SK-N-SH (cell line): ENCODE measurements around the gene HMGCS1. TPM values are rescaled to one million over a fixed set of nuclear protein-coding genes. Genes with fewer than 3 reads are reported as not detected.

ENCODE experiments used
- CTCF ChIA-PET: fragments of 300-600, 350-600 bp; formaldehyde crosslinking; extraction: SDS; loops from one replicate; lab custom pipeline; 2021; lab: Yijun Ruan, JAX
- POLR2A ChIA-PET: fragments of 350-600 bp; sonication (Branson Sonifier 250); formaldehyde crosslinking; extraction: SDS; loops from one replicate; lab custom pipeline; 2020; ENCODE audit warnings: antibody characterized with exemption, inconsistent platforms; lab: Yijun Ruan, JAX
- DNase-seq: peaks from one replicate; pipeline ENCODE4 v3.0.0; 2012
- H2AFZ ChIP-seq: fragments of 200-600 bp; sonication (generic); 2 replicates; pipeline ENCODE4 v1.8.1; 2016; ENCODE audit warnings: antibody characterized with exemption, mild to moderate bottlenecking, low read depth
- H3F3A ChIP-seq: fragments of 200-600 bp; sonication (generic); replicated peaks from 2 replicates; pipeline ENCODE3; 2016; ENCODE audit warnings: antibody characterized with exemption, mild to moderate bottlenecking; ENCODE audit not compliant: insufficient read depth
- H3K27ac ChIP-seq, 2 experiments: fragments of 200-500 bp in 1 of 2; fragments of 200-600 bp in 1 of 2; sonication (Bioruptor generic) in 1 of 2; sonication (generic), shearing (Covaris generic) in 1 of 2; 2 replicates each; pipeline versions ENCODE4 v1.5.1 to v1.6.1; 2014 to 2016; ENCODE audit warnings: low read depth in 2 of 2, inconsistent platforms in 1 of 2, low read length in 1 of 2, mild to moderate bottlenecking in 1 of 2, mixed read lengths in 1 of 2
- H3K27me3 ChIP-seq: fragments of 200-600 bp; sonication (generic), shearing (Covaris generic); 2 replicates; pipeline ENCODE4 v1.6.1; 2016; ENCODE audit warnings: mixed run types; ENCODE audit not compliant: insufficient read depth
- H3K36me3 ChIP-seq, 2 experiments: fragments of 200-500 bp in 1 of 2; fragments of 200-600 bp in 1 of 2; sonication (Bioruptor generic) in 1 of 2; sonication (generic) in 1 of 2; replicated peaks in 1 of 2; 2 replicates each; pipeline versions ENCODE3 to v1.5.1; 2014 to 2016; ENCODE audit warnings: low read length in 1 of 2, mild to moderate bottlenecking in 1 of 2; ENCODE audit not compliant: insufficient read depth in 2 of 2, control insufficient read depth in 1 of 2
- H3K4me1 ChIP-seq, 2 experiments: fragments of 200-500 bp in 1 of 2; fragments of 200-600 bp in 1 of 2; sonication (Bioruptor generic) in 1 of 2; sonication (generic), shearing (Covaris generic) in 1 of 2; 2 replicates each; pipeline versions ENCODE4 v1.5.1 to v1.6.1; 2014 to 2016; ENCODE audit warnings: low read depth in 1 of 2, low read length in 1 of 2, mixed run types in 1 of 2; ENCODE audit not compliant: insufficient read depth in 2 of 2, control insufficient read depth in 1 of 2
- H3K4me2 ChIP-seq: fragments of 200-600 bp; sonication (generic), shearing (Covaris generic); 2 replicates; pipeline ENCODE4 v1.6.1; 2017; ENCODE audit warnings: mixed run types
- H3K4me3 ChIP-seq, 2 experiments: fragments of 200-500 bp in 1 of 2; fragments of 200-600 bp in 1 of 2; sonication (Bioruptor generic) in 1 of 2; sonication (generic), shearing (Covaris generic) in 1 of 2; 2 replicates each; pipeline versions ENCODE4 v1.5.1 to v1.8.1; 2014 to 2016; ENCODE audit warnings: low read depth in 2 of 2, inconsistent platforms in 1 of 2, low read length in 1 of 2, mild to moderate bottlenecking in 1 of 2, mixed read lengths in 1 of 2, moderate library complexity in 1 of 2
- H3K79me2 ChIP-seq: fragments of 200-600 bp; sonication (generic); 2 replicates; pipeline ENCODE4 v1.8.1; 2017; ENCODE audit warnings: mild to moderate bottlenecking; ENCODE audit not compliant: insufficient read depth
- H3K9ac ChIP-seq: fragments of 200-600 bp; sonication (generic); 2 replicates; pipeline ENCODE4 v1.6.1; 2017; ENCODE audit warnings: mixed run types
- H3K9me2 ChIP-seq: fragments of 200-600 bp; sonication (generic); 2 replicates; pipeline ENCODE4 v1.6.1; 2017; ENCODE audit warnings: mixed run types
- H3K9me3 ChIP-seq: fragments of 200-600 bp; sonication (generic); 2 replicates; pipeline ENCODE4 v1.6.1; 2017; ENCODE audit warnings: mixed run types, mild to moderate bottlenecking, moderate library complexity
- H4K20me1 ChIP-seq: fragments of 200-600 bp; sonication (generic); 2 replicates; pipeline ENCODE4 v1.6.1; 2017; ENCODE audit warnings: mild to moderate bottlenecking, mixed run types; ENCODE audit not compliant: insufficient read depth
- CHD2 ChIP-seq: fragments of 150-350 bp; IDR thresholded peaks from 2 replicates; pipeline ENCODE4 v1.6.1; 2018; ENCODE audit warnings: low read length; ENCODE audit not compliant: partially characterized antibody
- CTCF ChIP-seq: fragments of 200-600 bp; sonication (generic); IDR thresholded peaks from 2 replicates; pipeline ENCODE4 v1.6.1; 2017; ENCODE audit warnings: antibody characterized with exemption, mild to moderate bottlenecking, moderate library complexity
- FOSL2 ChIP-seq: IDR thresholded peaks from 2 replicates; pipeline ENCODE4 v1.4.0; 2012; ENCODE audit warnings: low read depth, mild to moderate bottlenecking, moderate library complexity, borderline replicate concordance
- JUND ChIP-seq: IDR thresholded peaks from 2 replicates; pipeline ENCODE4 v1.4.0; 2012
- MAX ChIP-seq: IDR thresholded peaks from 2 replicates; pipeline ENCODE4 v1.4.0; 2012; ENCODE audit warnings: low read depth
- MXI1 ChIP-seq: IDR thresholded peaks from 2 replicates; pipeline ENCODE4 v1.6.1; 2012; ENCODE audit warnings: mild to moderate bottlenecking, low read depth, low read length, improper control_type of control experiment
- RAD21 ChIP-seq: IDR thresholded peaks from 2 replicates; pipeline ENCODE4 v1.6.1; 2012; ENCODE audit warnings: mild to moderate bottlenecking, low read length
- RCOR1 ChIP-seq: fragments of 150-350 bp; IDR thresholded peaks from 2 replicates; pipeline ENCODE4 v1.6.1; 2017; ENCODE audit warnings: antibody characterized with exemption, low read length
- REST ChIP-seq: IDR thresholded peaks from 2 replicates; pipeline ENCODE4 v1.6.1; 2012; ENCODE audit warnings: mild to moderate bottlenecking, low read depth, low read length, moderate library complexity
- RFX5 ChIP-seq: IDR thresholded peaks from 2 replicates; pipeline ENCODE4 v1.6.1; 2012; ENCODE audit warnings: mild to moderate bottlenecking, improper control_type of control experiment, low read length
- SIN3A ChIP-seq: IDR thresholded peaks from 2 replicates; pipeline ENCODE4 v1.6.1; 2012; ENCODE audit warnings: low read depth, mild to moderate bottlenecking, low read length, moderate library complexity, borderline replicate concordance
- SMC3 ChIP-seq: IDR thresholded peaks from 2 replicates; pipeline ENCODE4 v1.6.1; 2012; ENCODE audit warnings: low read depth, low read length, improper control_type of control experiment
- TCF12 ChIP-seq: IDR thresholded peaks from 2 replicates; pipeline ENCODE4 v1.4.0; 2012
- ZBTB33 ChIP-seq: IDR thresholded peaks from 2 replicates; pipeline ENCODE4 v1.4.0; 2012; ENCODE audit warnings: low read depth, borderline replicate concordance
- WGBS: methylation state at CpG from one replicate; pipeline ENCODE4 v1.1.6; 2017; ENCODE audit warnings: low lambda C conversion rate; 5-methylcytosine and 5-hydroxymethylcytosine counted together
- polyA plus RNA-seq, 3 experiments: library from polyadenylated mRNA; depleted of rRNA; stranded (reverse); fragments of >200 nt; gene quantifications; 2 replicates each; pipeline ENCODE4 v1.2.3, GENCODE V29; 2012

The HMGCS1 gene
- polyA plus RNA-seq, 1 of the 3 experiments (the other 2 are of a cell fraction), result 8.2 TPM

- CTCF ChIA-PET, result no interaction called here
- no peaks in the 10 kb centered on the region for H3K79me2 ChIP-seq
- no peaks in the 10 kb centered on the region; the same call in 1 of the 2 replicates for H3K27me3 ChIP-seq
- no peaks in the 10 kb centered on the region for H3K9me2 ChIP-seq
- DNase-seq, result no peak
- H3K27ac ChIP-seq, result no peak overlapping the region
- H3K4me2 ChIP-seq, result no peak overlapping the region
- no peak overlapping the region for H2AFZ ChIP-seq
- no peaks in the 10 kb centered on the region for H3F3A ChIP-seq
- H3K9ac ChIP-seq, result no peak overlapping the region
- TF ChIP-seq TCF12 (no peak), SMC3 (no peak), CTCF (no peak), SIN3A (no peak), RCOR1 (no peak), JUND (no peak), RAD21 (no peak), MXI1 (no peak), RFX5 (no peak), REST (no peak), CHD2 (no peak), MAX (no peak), ZBTB33 (no peak), FOSL2 (no peak)
- H3K9me3 ChIP-seq, result no peaks in the 10 kb centered on the region
- H3K4me3 ChIP-seq, result no peak overlapping the region
- no peaks in the 10 kb centered on the region for H4K20me1 ChIP-seq
- H3K4me1 ChIP-seq, result no peaks in the 10 kb centered on the region
- WGBS, result 64% methylated on average over 19 of the region's 19 CpGs
- no peaks in the 10 kb centered on the region for H3K36me3 ChIP-seq
- POLR2A ChIA-PET, result no interaction called here
Measured at GRCh38 chr5:43245724-43246385, 67.4 kb downstream of the HMGCS1 start.
